GM18507 (cell line): ENCODE data around the gene PLSCR3.
"Not testable (repeated sequence)": the region's sequence is repeated elsewhere in the genome, so short reads cannot be mapped to it uniquely, and the experiment has no call there.

Experiments
- DNase-seq: peaks from one replicate; pipeline ENCODE4 v3.0.0; 2011; ENCODE audit warnings: low read depth; ENCODE audit not compliant: insufficient read length; ENCODE audit errors: extremely low spot score
- FAIRE-seq: peaks from 2 replicates; lab custom pipeline; 2011; peaks lifted over from hg19 to GRCh38; lab: Jason Lieb, UNC

The PLSCR3 gene

DNA sequence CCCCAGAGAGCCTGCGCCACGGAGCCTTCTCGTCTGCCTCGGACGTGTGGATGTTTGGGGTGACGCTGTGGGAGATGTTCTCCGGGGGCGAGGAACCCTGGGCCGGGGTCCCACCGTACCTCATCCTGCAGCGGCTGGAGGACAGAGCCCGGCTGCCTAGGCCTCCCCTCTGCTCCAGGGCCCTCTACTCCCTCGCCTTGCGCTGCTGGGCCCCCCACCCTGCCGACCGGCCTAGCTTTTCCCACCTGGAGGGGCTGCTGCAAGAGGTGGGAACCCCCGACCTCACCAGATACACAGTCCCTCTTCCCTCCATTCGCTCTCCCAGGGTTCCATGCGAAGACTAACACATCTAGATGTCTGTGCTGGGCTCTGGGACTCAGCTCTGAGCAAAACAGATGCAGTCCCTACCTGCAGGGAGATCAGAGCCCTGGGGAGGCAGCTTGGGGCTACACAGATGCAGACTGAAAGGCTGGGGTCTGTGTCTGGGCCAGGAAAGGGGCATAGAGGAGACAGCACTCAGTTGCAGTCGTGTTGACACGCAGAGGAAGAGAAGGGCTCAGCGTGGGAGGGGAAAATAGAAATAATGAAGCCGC lies 9.7 kb downstream of the PLSCR3 start:
- FAIRE-seq (no peak), DNase-seq (no peak)

DNA sequence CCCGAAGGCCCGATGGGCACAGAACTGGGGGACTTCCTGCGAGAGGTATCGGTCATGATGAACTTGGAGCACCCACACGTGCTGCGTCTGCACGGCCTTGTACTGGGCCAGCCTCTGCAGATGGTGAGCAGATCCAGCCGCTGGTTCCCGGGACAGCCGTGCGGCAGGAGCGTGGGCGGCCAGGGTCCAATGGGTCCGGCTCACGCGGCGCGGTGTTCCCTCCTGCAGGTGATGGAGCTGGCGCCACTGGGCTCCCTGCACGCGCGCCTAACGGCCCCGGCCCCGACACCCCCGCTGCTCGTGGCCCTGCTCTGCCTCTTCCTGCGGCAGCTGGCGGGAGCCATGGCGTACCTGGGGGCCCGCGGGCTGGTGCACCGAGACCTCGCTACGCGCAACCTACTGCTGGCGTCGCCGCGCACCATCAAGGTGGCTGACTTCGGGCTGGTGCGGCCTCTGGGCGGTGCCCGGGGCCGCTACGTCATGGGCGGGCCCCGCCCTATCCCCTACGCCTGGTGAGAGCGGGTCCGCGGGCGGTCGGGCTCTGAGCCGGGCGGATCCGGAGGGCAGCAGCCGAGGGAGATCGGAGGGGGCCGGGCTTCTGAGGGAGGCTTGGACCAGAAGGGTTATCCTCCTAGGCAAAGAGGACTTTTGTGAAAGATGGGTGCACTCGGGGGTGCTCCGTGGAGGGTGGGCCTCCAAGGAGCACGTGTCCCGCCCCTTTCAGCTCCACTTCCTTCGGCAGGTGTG lies 10.4 kb downstream of the PLSCR3 start:
- DNase-seq (peak; percentile 82), FAIRE-seq (peak; percentile 77)

DNA sequence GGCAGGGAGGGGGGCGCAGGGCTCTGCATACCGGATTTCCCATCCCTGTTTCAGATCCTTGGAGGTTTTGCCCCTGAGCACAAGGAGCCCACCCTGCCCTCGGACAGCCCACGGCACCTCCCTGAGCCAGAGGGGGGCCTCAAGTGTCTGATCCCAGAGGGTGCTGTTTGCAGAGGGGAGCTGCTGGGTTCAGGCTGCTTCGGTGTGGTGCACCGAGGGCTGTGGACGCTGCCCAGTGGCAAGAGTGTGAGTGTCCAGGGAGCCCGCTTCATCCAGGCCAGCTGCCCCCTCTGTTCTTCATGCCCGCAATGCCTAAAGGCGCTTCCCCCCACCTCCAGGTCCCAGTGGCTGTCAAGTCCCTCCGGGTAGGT lies 11.0 kb downstream of the PLSCR3 start:
- FAIRE-seq: no peak
- no peak for DNase-seq

DNA sequence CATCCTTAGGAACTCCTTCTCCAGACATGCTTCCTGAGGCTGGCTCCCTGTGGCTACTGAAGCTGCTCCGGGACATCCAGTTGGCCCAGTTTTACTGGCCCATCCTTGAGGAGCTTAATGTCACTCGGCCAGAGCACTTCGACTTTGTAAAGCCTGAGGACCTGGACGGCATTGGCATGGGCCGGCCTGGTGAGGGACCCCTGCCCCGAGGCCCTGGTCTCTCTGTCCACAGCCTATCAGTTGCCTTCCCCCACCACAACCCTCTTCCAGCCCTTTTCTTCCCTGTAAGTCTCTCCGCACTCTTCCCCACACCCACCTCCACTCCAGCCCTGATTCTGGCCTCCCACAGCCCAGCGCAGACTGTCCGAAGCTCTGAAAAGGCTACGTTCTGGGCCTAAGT lies 11.4 kb downstream of the PLSCR3 start:
- DNase-seq (no peak), FAIRE-seq (no peak)

DNA sequence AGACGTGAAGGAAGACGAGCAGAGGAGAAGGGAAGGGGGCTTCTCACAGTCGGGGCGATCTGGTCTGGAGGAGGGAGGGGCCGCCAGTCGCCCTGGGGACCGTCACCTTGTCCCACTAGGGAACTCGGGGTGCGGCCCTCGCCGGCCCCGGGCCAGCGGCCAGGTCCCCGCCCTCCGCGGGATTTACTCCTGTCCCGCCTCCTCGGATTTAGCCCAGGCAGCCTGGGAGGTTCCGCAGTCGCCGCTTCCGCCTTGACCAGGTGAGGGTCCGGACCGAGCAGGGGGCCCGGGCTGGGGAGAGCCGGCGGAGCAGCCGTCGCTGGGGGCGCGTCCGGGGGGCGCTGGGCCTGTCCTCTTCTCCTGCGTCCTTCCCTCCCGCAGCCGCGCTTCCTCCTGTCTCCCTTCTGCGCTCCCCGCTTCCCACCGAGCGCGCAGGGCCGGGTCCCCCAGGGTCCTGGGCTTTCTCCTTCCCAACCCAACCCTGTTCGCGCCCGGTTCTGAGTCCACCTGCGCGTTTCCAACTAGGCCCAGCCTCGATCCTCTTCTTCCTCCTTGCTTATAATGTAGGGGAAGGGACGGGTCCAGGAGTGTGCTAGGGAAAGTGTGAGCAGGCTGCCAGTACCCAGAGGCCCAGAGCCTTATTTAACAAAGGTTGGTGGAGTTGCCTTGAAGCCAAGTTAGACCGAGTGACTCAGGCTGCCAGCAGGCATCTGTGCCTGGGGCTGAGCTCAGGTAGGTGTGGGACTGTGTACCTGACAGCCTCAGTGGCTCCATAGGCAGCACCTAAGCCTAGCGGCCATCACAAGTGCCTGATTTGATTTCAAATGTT lies 13.3 kb downstream of the PLSCR3 start, which contains the start of gene TNK1:
Gene TNK1 (plus strand): TSS at position 235 of the 829 bp plus-strand sequence. CDS start 1,838 bp downstream, outside the sequence.
- DNase-seq (no peak), FAIRE-seq (no peak)

DNA sequence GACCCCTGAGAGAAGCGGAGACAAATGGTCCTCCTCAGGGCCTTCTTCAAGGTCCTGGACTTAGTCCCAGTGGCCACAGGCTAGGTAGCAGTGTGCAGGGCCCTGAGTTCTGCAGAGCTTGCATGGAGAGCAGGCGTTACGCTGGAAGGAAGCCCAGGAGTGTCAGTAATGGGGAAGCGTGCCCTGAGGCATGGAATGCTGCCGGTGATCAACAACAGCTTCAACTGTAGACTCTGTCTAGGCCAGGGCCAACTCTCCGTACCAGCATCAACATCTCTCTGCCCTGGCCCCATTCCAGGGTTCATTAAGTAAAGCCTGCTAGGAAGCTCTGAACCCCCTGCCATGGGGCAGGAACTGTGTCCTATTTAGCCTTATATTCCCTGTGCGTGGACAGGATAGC lies 14.0 kb downstream of the PLSCR3 start:
- FAIRE-seq (no peak), DNase-seq (no peak)

DNA sequence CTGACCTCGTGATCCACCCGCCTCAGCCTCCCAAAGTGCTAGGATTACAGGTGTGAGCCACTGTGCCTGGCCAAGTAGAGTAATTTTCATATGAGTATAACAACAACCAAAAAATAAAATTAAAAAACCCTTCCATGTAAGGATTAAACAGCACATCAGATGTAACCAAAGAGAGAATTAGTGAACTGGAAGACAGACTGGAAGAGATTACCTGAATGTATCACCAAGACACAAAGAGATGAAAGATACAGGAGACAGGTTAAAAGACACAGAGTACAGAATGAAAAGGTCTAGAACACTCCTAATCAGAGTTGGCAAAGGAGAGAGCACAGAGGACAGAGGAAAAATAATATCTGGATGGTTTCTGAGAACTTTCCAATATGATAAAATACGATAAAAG lies 15.2 kb downstream of the PLSCR3 start:
- no peak for FAIRE-seq

DNA sequence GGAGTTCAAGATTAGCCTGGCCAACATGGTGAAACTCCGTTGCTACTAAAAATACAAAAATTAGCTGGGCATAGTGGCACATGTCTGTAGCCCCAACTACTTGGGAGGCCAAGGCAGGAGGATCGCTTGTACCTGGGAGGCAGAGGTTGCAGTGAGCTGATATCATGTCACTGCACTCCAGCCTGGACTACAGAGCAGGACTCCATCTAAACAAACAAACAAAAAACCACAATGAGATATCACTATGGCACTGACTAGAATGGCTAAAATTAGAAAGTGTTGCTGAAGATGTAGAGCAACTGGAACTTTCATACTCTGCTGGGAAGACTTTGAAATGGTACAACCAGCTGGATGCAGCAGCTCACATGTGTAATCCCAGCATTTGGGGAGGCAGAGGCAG lies 20.0 kb downstream of the PLSCR3 start:
- DNase-seq: no peak
- FAIRE-seq: no peak

More for the DNA sequence above, 15.2 kb downstream of the PLSCR3 start:
- no peak for DNase-seq

DNA sequence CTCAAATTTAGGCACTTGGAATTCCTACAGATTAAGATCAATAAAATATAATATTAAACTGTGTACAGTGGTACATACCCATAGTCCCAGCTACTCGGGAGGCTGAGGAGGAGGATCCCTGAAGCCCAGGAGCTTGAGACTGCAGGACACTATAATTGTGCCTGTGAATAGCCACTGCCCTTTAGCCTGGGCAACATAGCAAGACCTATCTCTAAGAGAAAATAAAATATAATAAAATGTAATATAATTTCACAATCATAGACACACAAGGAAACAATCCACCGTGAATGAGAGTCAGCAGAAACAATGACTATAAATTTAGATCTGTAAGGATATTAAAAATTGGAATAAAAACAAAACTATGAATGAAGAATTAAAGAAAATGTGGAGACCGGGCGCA lies 23.5 kb downstream of the PLSCR3 start:
- DNase-seq (no peak), FAIRE-seq (no peak)

DNA sequence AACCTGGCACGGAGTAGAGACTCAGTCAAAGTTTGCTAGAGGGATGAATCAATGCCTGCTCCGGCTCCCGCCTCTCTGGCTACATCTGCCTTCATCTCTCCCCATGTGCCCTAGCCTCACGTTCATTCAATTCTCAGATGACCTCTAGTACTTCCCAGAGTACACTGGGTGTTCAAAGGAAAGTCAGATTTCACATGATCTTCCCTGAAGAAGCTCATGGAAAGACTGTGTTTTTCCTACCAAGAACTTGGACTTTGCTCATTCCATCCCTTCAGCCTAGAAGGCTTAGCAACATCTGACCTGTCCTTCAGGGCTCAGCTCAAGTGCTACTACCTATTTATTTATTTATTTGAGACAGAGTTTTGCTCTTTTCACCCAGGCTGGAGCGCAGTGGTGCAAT lies 24.5 kb downstream of the PLSCR3 start:
- DNase-seq (no peak), FAIRE-seq (no peak)

DNA sequence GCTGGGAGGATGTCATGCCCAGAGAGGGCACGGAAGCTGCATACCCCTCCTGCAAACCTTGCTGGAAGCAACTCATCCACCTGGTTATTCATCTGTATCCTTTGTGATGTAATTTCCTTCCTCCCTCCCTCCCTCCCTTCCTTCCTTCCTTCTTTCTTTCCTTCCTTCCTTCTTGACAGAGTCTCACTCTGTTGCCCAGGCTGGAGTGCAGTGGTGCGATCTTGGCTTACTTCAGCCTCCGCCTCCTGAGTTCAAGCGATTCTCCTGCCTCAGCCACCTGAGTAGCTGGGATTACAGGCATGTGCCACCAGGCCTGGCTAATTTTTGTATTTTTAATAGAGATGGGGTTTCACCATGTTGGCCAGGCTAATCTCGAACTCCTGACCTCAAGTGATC lies 25.7 kb downstream of the PLSCR3 start:
- not testable (repeated sequence) for FAIRE-seq, DNase-seq

DNA sequence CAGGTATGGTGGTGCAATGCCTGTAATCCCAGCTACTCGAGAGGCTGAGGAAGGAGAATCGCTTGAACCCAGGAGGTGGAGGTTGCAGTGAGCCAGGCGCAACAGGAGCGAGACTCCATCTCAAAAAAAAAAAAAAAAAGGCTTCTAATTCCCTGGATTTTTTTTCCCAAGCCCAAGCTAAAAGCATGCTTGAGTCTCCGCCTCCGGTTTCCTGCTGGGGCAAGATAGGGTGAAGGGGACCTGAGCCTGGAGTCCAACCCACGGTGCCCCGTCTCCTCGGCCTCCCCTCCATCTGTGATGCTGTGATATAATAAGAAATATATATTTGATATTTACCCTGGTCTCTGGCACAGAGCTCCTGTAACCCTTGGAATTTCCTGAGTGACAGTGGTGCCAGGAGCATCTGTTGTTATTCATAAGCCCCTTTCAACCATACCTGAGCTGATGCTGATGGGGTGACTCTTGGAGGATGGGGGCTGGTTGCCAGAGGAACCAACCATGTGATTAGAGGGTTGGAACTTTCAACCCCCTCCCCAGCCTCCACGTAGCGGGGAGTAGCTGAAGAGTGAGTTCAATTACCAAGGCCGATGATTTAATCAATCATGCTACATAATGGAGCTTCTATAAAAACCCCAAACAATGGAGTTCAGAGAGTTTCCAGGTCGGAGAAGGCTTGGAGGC lies 26.3 kb downstream of the PLSCR3 start:
- FAIRE-seq (no peak), DNase-seq (no peak)

DNA sequence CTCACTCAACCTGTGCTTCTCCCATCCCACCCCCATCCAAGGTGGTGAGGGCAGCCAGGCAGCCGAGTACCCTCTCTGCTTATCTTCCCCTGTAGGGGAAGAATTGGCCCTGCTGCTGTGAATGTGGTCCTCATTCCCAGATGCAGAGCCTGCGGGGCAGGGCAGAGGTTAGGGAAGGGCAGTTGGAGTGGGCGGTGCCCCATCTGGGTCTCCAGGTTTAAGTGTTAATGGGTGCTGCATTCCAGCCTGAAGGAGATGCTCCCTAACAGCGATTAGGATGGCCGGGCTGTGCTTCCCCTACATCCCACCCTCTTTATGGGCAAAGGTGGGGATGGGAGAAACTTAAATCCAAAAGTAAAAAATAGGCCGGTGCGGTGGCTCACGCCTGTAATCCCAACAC lies 27.2 kb downstream of the PLSCR3 start:
- no peak for FAIRE-seq
- no peak for DNase-seq

DNA sequence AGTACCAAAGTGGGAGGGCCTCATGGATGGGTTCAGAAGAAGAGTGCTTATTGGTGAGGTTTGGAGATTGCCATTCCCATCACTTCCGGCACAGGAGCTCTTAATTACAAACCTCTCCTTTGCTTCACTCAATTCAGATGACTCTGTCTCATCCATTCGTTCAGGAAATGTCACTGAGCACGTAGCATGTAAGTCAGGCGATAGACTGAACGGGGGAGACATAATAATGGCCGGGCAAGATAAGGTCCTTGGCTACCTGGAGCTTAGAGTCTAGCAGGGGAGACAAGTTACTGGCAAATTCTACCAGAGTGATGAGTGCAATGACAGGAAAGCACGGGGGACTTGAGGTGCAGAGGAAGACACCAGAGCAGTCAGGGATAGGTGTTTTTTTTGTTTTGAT lies 28.4 kb downstream of the PLSCR3 start:
- DNase-seq, FAIRE-seq: not testable (repeated sequence)

DNA sequence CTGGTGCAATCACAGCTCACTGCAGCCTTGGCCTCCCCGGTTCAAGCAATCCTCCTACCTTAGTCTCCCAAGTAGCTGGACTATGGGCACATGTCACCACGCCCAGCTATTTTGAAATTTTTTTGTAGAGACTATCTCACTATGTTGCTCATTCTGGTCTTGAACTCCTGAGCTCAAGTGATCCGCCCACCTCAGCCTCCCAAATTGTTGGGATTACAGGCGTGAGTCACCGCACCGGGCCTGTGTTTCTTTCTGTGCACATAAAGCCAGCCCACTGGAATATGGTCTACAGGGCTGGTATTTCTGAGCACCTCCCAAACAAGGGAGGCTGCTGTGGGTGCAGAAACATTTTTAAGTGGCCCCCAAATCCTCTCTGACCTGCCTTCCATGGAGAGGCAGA lies 31.0 kb downstream of the PLSCR3 start:
- DNase-seq (no peak), FAIRE-seq (no peak)

DNA sequence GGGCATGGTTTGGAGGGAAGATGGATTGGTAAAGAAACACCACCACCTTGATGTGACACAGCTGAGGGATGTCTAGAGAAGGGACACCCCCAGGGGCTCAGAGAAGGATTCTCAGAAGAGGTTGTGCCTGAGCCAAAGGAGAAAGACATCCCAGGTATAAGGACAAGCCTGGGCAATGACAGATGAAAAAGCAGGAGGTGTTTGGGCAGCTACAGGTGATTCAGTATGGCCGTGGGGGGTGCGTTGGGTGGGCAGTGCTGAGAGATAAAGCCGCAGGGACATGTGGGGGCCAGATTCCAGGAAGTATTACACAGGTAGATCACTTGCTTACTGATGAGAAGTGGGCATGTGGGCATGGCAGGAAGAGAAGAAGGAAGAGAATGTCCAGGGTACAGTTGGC lies 32.4 kb downstream of the PLSCR3 start:
- DNase-seq (no peak), FAIRE-seq (no peak)

DNA sequence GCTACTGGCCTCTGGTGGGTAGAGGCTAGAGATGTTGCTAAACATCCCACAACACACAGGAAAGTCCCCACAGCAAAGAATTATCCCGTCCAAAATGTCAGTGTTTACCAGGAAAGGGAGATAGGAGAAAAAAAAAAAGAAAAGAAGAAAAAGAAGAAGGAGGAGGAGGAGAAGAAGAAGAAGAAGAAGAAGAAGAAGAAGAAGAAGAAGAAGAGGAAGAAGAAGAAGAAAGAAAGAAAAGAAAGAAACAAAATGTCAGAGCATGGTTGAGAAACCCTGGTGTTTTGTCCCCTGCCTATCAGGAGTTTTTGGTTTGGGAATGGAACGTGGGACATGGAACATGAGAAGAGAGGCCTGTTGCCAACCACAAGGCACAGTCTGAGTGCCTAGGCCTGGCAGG lies 36.9 kb downstream of the PLSCR3 start:
- no peak for FAIRE-seq

DNA sequence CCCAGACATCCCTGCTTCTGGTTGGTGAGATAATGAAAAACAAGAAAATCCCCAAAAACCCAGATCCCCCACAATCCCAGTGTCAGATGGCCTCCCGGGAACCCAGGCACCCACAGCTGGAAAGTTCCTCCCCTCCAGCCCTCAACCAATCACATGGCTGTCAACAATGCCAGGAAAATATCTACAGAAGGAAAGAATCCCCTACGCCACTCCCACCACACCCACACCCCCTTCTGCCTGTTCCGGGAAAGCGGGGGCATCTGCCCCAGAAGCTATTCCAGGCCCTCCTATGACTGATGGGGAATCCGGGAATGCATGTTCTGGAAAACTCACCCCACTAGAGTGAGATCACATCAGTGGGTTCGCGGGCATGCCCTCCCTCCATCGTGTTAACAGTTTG lies 37.6 kb downstream of the PLSCR3 start:
- no peak for DNase-seq
- FAIRE-seq: no peak

More for the DNA sequence above, 36.9 kb downstream of the PLSCR3 start:
- DNase-seq: no peak

DNA sequence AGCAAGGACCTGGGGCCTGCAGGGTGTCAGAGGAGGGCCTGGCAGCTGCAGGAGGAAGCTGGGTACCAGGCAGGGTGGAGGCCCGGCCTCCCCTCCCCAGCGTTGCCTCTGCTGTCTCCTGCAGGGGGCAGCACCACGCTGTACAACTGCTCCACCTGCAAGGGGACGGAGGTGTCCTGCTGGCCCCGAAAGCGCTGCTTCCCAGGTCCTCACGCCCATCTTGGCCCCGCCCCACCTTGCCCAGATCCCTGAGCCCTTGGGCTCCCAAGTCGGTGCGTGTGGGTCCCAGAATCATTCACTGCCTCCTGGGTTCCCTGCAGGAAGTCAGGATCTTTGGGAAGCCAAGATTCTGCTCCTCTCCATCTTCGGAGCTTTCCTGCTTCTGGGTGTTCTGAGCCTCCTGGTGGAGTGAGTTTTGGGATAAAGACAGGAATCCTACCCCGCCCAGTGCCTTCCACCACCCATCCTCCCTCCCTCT lies 38.2 kb downstream of the PLSCR3 start:
- DNase-seq: peak; percentile 63
- FAIRE-seq: peak; percentile 88

DNA sequence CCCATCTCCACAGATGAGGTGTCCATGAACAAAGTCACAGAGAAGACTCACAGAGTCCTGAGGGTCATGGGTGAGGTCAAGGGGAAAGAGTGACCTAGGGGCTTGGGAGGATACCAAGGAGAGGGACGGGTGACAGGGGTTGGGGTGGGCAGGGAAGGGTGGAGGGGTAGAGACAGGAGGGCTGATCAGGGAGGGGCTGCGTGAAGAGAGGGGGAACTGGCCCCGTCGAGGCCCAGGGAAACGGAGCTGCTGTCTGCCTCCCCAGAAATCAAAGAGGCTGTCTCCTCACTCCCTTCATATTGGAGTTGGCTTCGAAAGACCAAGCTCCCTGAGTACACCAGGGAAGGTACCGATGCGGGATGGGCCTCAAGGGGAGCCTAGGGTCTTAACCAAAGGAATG lies 38.8 kb downstream of the PLSCR3 start:
- no peak for FAIRE-seq
- no peak for DNase-seq
